Measurements from ENCODE around the gene IRF8.

The IRF8 gene

DNA sequence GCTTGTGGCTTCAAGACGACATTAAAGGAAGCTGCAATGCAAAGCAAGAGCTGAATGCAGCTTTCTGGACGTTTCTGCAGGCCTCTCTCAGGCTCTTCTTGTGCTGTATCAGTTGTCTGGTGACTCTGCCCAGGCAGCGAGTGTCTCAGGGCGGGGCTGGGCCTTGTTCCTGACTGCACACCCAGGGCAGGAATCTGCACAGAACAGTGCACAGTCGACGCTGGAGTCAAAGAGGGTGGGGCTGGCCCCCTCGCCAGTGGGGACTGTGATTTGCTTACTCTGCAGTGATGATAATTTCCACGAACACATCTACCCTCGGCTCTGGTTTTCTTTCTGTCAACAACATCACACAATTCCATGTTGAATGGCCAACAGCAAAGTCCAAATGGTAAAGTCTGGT lies 60.7 kb downstream of the IRF8 start:
- H3K27me3 ChIP-seq (ENCODE audit: insufficient read depth, low read depth, severe bottlenecking), result no peaks in the 10 kb centered on the region
- no peaks in the 10 kb centered on the region for H3K36me3 ChIP-seq
- DNase-seq, result no peak
- no peak overlapping the region for H3K4me3 ChIP-seq (ENCODE audit: low read depth, low read length)
- H3K9me3 ChIP-seq (ENCODE audit: severe bottlenecking), result no peaks in the 10 kb centered on the region
- H3K27ac ChIP-seq, result no peak overlapping the region
- TF ChIP-seq, protein P1, sequence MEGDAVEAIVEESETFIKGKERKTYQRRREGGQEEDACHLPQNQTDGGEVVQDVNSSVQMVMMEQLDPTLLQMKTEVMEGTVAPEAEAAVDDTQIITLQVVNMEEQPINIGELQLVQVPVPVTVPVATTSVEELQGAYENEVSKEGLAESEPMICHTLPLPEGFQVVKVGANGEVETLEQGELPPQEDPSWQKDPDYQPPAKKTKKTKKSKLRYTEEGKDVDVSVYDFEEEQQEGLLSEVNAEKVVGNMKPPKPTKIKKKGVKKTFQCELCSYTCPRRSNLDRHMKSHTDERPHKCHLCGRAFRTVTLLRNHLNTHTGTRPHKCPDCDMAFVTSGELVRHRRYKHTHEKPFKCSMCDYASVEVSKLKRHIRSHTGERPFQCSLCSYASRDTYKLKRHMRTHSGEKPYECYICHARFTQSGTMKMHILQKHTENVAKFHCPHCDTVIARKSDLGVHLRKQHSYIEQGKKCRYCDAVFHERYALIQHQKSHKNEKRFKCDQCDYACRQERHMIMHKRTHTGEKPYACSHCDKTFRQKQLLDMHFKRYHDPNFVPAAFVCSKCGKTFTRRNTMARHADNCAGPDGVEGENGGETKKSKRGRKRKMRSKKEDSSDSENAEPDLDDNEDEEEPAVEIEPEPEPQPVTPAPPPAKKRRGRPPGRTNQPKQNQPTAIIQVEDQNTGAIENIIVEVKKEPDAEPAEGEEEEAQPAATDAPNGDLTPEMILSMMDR (IDR thresholded peaks at IDR 0.05; ENCODE audit: low read depth, low read length), result no peak

DNA sequence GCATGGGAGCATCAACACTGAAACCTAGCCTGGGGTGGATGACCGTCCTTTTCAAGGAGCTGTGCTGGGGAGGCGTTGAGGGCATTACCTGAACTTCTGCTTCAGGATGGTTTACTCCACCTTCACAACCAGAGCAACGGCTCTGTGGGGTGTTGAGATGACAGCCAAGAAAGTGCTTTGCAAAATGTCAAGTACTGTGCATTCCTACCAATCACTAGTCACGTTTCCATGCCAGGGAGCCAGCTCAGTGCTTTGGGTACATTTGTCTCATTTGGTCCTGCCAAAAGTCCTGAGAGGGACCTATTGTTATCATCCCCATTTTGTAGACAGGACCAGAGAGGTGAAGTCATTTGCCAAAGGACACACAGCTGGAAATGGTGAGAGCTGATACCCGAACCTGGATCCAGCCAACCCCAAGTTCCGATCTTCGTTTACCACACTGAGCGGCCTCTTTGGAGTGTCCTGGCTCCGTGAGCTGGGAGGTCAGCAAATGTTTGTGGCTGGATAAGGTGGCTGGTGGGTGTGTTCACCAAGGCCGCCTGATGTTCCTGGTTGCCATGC lies 61.6 kb downstream of the IRF8 start:
- Histone ChIP-seq H3K27ac (no peak overlapping the region), H3K36me3 (no peaks in the 10 kb centered on the region), H3K9me3 (ENCODE audit: severe bottlenecking) (no peaks in the 10 kb centered on the region), H3K4me3 (ENCODE audit: low read depth, low read length) (no peak overlapping the region), H3K27me3 (ENCODE audit: insufficient read depth, low read depth, severe bottlenecking) (no peaks in the 10 kb centered on the region)
- no peak for DNase-seq
- TF ChIP-seq, protein P1 (IDR thresholded peaks at IDR 0.05; ENCODE audit: low read depth, low read length), result no peak

DNA sequence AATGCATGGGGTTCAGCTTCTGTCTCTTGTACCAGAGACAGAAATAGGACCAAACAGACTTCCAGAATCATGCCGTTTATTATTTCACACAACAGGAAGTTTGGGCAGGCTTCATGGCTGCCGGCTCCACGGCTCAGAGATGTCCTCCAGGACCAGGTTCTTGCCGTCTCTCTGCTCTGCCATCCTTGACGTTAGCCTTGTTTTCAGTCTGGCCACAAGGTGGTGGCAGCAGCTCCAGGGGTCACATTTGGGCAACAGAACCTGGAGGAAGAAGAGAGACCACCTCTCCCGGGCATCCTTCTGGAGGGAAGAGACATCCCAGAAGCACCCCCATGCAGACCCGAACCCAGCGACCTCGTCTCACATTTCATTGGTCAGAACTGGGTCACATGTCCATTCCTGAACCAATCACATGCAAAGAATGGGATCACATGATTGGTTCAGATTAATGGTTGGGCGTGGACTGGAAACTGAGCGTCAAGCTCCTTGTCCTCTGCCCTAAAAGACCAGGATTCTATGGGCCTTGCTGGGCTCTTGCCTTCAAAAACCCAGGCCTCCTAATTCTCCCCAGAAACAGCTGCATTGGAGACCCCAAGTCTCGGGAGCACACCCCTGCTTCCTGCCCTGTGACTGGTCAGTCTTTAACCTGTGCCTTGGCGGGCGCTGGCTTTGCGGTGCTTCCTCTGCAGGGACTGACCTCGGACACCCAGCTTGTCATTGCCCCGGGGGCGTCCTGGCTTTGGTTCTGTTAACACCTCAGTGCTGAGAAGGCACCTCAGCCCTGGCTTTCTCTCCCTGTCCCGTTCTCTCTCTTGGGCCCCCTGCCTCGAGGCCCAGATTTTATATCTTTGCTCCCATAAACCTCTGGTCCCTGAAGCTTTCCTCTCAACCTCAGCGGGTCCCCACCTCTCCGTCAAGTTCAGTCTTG lies 63.3 kb downstream of the IRF8 start:
- H3K4me3 ChIP-seq (ENCODE audit: low read depth, low read length), result no peak overlapping the region
- TF ChIP-seq, protein P1 (IDR thresholded peaks at IDR 0.05; ENCODE audit: low read depth, low read length), result no peak
- no peaks in the 10 kb centered on the region for H3K9me3 ChIP-seq (ENCODE audit: severe bottlenecking)
- DNase-seq, result no peak
- no peaks in the 10 kb centered on the region for H3K36me3 ChIP-seq
- H3K27ac ChIP-seq, result no peak overlapping the region
- H3K27me3 ChIP-seq (ENCODE audit: insufficient read depth, low read depth, severe bottlenecking), result no peaks in the 10 kb centered on the region

DNA sequence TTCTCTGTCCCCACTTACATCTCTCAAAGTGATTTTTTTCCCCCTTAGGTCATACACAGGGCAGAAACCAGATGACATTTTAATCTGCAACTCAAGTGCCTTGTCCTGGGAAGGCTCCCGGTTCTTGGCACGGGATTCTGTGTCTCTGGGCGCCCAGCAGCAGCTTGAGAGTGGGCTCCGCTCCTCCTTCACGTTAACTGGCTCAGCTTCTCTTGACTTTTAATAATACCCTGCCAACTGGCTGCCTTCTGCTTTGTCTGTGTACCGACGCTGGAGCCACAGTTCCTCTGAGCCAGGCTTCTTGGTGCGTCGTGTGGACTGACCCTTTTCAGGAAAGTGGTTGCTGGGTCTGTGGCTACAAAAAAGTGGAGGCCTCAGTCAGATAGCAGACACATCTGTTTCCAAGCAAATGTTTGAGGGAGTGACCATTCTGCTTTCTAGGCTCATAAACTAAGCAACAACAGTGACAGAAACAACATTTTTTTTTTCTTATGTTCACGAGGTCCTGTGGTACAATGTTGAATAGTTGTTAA lies 64.9 kb downstream of the IRF8 start:
- H3K27ac ChIP-seq, result peak overlapping the region; percentile 33
- H3K27me3 ChIP-seq (ENCODE audit: insufficient read depth, low read depth, severe bottlenecking), result no peaks in the 10 kb centered on the region
- no peaks in the 10 kb centered on the region for H3K36me3 ChIP-seq
- H3K9me3 ChIP-seq (ENCODE audit: severe bottlenecking), result no peaks in the 10 kb centered on the region
- H3K4me3 ChIP-seq (ENCODE audit: low read depth, low read length), result no peak overlapping the region
- TF ChIP-seq, protein P1 (IDR thresholded peaks at IDR 0.05; ENCODE audit: low read depth, low read length), result no peak
- peak; percentile 49 for DNase-seq

DNA sequence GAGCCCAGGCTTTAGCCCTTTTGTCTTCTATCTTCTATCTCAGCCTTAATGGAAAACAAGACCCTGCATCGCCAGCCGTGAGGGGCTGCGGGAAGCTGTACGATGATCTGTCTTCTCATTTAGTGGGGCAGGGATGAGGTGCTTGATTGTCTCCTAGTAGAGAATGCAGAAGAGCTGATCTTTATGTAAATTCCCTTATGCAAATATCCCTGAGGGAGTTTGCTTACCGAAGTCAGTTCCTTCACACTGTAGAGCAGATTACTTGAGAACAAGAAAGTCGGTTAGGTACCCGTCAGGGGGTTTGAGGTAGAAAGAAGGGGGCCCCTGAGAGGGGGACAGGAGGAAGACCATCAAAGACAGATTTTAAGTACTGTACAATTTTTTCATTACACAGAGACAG lies 66.2 kb downstream of the IRF8 start:
- no peaks in the 10 kb centered on the region for H3K9me3 ChIP-seq (ENCODE audit: severe bottlenecking)
- no peak overlapping the region for H3K4me3 ChIP-seq (ENCODE audit: low read depth, low read length)
- TF ChIP-seq, protein P1 (IDR thresholded peaks at IDR 0.05; ENCODE audit: low read depth, low read length), result no peak
- no peaks in the 10 kb centered on the region for H3K27me3 ChIP-seq (ENCODE audit: insufficient read depth, low read depth, severe bottlenecking)
- DNase-seq, result no peak
- H3K27ac ChIP-seq, result no peak overlapping the region
- no peaks in the 10 kb centered on the region for H3K36me3 ChIP-seq

Data from WERI-Rb-1 (cell line).